H9 (cell line): ENCODE results near the gene PNMA1. TPM values are rescaled to one million over a fixed set of nuclear protein-coding genes. Genes with fewer than 3 reads are reported as not detected.
A peak's percentile ranks its signal among the peaks of the same experiment; 100 is the strongest.

Source experiments
- DNase-seq: peaks from one replicate; pipeline ENCODE4 v3.0.0-alpha.2; 2017
- H2AFZ ChIP-seq: one replicate; pipeline ENCODE4 v1.6.1; 2013; ENCODE audit warnings: mild to moderate bottlenecking, low read length, control low read depth, moderate library complexity
- H2AK5ac ChIP-seq: 2 replicates; pipeline ENCODE4 v1.6.1; 2013; ENCODE audit warnings: low read length, control low read depth, mixed read lengths; ENCODE audit not compliant: insufficient read length
- H2BK120ac ChIP-seq: one replicate; pipeline ENCODE4 v1.6.1; 2013; ENCODE audit warnings: low read depth, mild to moderate bottlenecking, low read length, control low read depth, inconsistent platforms; ENCODE audit not compliant: poor library complexity, severe bottlenecking
- H2BK12ac ChIP-seq: 2 replicates; pipeline ENCODE4 v1.6.1; 2013; ENCODE audit warnings: low read length, control low read depth, mixed read lengths, low read depth; ENCODE audit not compliant: insufficient read length
- H2BK15ac ChIP-seq: 2 replicates; pipeline ENCODE4 v1.6.1; 2013; ENCODE audit warnings: low read depth, low read length, control low read depth
- H2BK20ac ChIP-seq: one replicate; pipeline ENCODE4 v1.6.1; 2013; ENCODE audit warnings: low read depth, mild to moderate bottlenecking, low read length, control low read depth, inconsistent platforms; ENCODE audit not compliant: poor library complexity, severe bottlenecking
- H2BK5ac ChIP-seq: 2 replicates; pipeline ENCODE4 v1.6.1; 2013; ENCODE audit warnings: low read length, control low read depth, mixed read lengths; ENCODE audit not compliant: insufficient read length
- H3K14ac ChIP-seq: 2 replicates; pipeline ENCODE4 v1.6.1; 2013; ENCODE audit warnings: low read length, control low read depth; ENCODE audit not compliant: insufficient read depth
- H3K18ac ChIP-seq: 2 replicates; pipeline ENCODE4 v1.6.1; 2013; ENCODE audit warnings: low read depth, mild to moderate bottlenecking, mixed read lengths, low read length, control low read depth; ENCODE audit not compliant: insufficient read length
- H3K23ac ChIP-seq: 2 replicates; pipeline ENCODE4 v1.6.1; 2013; ENCODE audit warnings: low read length, control low read depth, mixed read lengths, low read depth; ENCODE audit not compliant: insufficient read length
- H3K23me2 ChIP-seq: 2 replicates; pipeline ENCODE4 v1.6.1; 2013; ENCODE audit warnings: low read depth, mild to moderate bottlenecking, mixed read lengths, low read length, control low read depth; ENCODE audit not compliant: insufficient read length, poor library complexity, severe bottlenecking
- H3K27ac ChIP-seq: 2 replicates; pipeline ENCODE4 v1.5.1; 2013; ENCODE audit warnings: low read length, control low read depth, mixed read lengths, low read depth; ENCODE audit not compliant: insufficient read length
- H3K27me3 ChIP-seq: 2 replicates; pipeline ENCODE4 v1.6.1; 2013; ENCODE audit warnings: low read length, control low read depth, inconsistent platforms; ENCODE audit not compliant: insufficient read depth
- H3K4ac ChIP-seq: 2 replicates; pipeline ENCODE4 v1.6.1; 2013; ENCODE audit warnings: low read depth, mild to moderate bottlenecking, control low read depth, inconsistent platforms, low read length, moderate library complexity
- H3K4me1 ChIP-seq: 2 replicates; pipeline ENCODE4 v1.6.1; 2013; ENCODE audit warnings: low read length, control low read depth, inconsistent platforms; ENCODE audit not compliant: insufficient read depth
- H3K4me2 ChIP-seq: 2 replicates; pipeline ENCODE4 v1.6.1; 2013; ENCODE audit warnings: low read length, control low read depth, mixed read lengths; ENCODE audit not compliant: insufficient read length, insufficient read depth
- H3K56ac ChIP-seq: 2 replicates; pipeline ENCODE4 v1.6.1; 2013; ENCODE audit warnings: low read depth, mild to moderate bottlenecking, mixed read lengths, low read length, control low read depth; ENCODE audit not compliant: insufficient read length
- H3K79me1 ChIP-seq: 2 replicates; pipeline ENCODE4 v1.6.1; 2013; ENCODE audit warnings: low read depth, mild to moderate bottlenecking, moderate library complexity, low read length, control low read depth, inconsistent platforms; ENCODE audit not compliant: insufficient read depth, poor library complexity, severe bottlenecking
- H3K79me2 ChIP-seq: 2 replicates; pipeline ENCODE4 v1.6.1; 2013; ENCODE audit warnings: low read length, control low read depth, inconsistent platforms; ENCODE audit not compliant: insufficient read depth
- H3K9ac ChIP-seq: 2 replicates; pipeline ENCODE4 v1.6.1; 2013; ENCODE audit warnings: low read length, control low read depth, mixed read lengths; ENCODE audit not compliant: insufficient read length; ENCODE audit errors: extremely low read depth
- H3K9me3 ChIP-seq: one replicate; pipeline ENCODE4 v1.6.1; 2013; ENCODE audit warnings: low read depth, low read length, inconsistent platforms; ENCODE audit not compliant: control insufficient read depth
- H3T11ph ChIP-seq: one replicate; pipeline ENCODE4 v1.6.1; 2013; ENCODE audit warnings: mild to moderate bottlenecking, low read length, control low read depth, inconsistent platforms
- H4K20me1 ChIP-seq: one replicate; pipeline ENCODE4 v1.6.1; 2013; ENCODE audit not compliant: control insufficient read depth, insufficient read length, insufficient read depth
- H4K5ac ChIP-seq: 2 replicates; pipeline ENCODE4 v1.6.1; 2013; ENCODE audit warnings: low read depth, mild to moderate bottlenecking, mixed read lengths, low read length, control low read depth; ENCODE audit not compliant: insufficient read length
- H4K8ac ChIP-seq: replicated peaks from 2 replicates; pipeline ENCODE4 v1.6.1; 2013; ENCODE audit warnings: low read length, control low read depth, mixed read lengths, low read depth; ENCODE audit not compliant: insufficient read length
- H4K91ac ChIP-seq: 2 replicates; pipeline ENCODE4 v1.6.1; 2013; ENCODE audit warnings: low read depth, mild to moderate bottlenecking, moderate library complexity, mixed read lengths, low read length, control low read depth; ENCODE audit not compliant: insufficient read length
- H3K27ac Mint-ChIP-seq, 3 experiments: 2 replicates in 2 of 3; 3 replicates in 1 of 3; pipeline ENCODE4 v1.8.0; 2020 to 2021; ENCODE audit warnings: mixed read lengths in 3 of 3, mild to moderate bottlenecking in 1 of 3, moderate library complexity in 1 of 3
- H3K27me3 Mint-ChIP-seq: 2 replicates; pipeline ENCODE4 v1.8.0; 2021; ENCODE audit warnings: low read depth, mild to moderate bottlenecking, moderate library complexity, mixed read lengths
- H3K36me3 Mint-ChIP-seq, 3 experiments: 2 replicates in 2 of 3; 3 replicates in 1 of 3; pipeline ENCODE4 v1.8.0; 2020 to 2021; ENCODE audit warnings: low read depth in 3 of 3, mixed read lengths in 3 of 3; ENCODE audit not compliant: insufficient read depth in 1 of 3
- H3K4me1 Mint-ChIP-seq, 2 experiments: 2 replicates each; pipeline ENCODE4 v1.8.0; 2020; ENCODE audit warnings: mixed read lengths in 2 of 2
- H3K4me3 Mint-ChIP-seq, 2 experiments: 2 replicates in 1 of 2; 3 replicates in 1 of 2; pipeline ENCODE4 v1.8.0; 2020 to 2021; ENCODE audit warnings: mild to moderate bottlenecking in 2 of 2, mixed read lengths in 2 of 2, moderate library complexity in 1 of 2
- H3K9me3 Mint-ChIP-seq, 2 experiments: 2 replicates in 1 of 2; 3 replicates in 1 of 2; pipeline ENCODE4 v1.8.0; 2020; ENCODE audit warnings: mild to moderate bottlenecking in 2 of 2, mixed read lengths in 2 of 2, moderate library complexity in 1 of 2
- CTCF ChIP-seq: fragments of 200-600 bp; sonication (generic); conservative IDR thresholded peaks from 3 replicates; pipeline ENCODE4 v1.8.0; 2021; ENCODE audit warnings: antibody characterized with exemption, mild to moderate bottlenecking
- whole genome bisulfite sequencing: extraction: QIAGEN DNeasy Blood & Tissue Kit; methylation state at CpG from one replicate; pipeline ENCODE4 v1.1.7; 2013; ENCODE audit warnings: missing lambda C conversion rate, low lambda C conversion rate, mixed read lengths; ENCODE audit not compliant: insufficient read length; ENCODE audit errors: extremely low coverage; 5-methylcytosine and 5-hydroxymethylcytosine counted together
- total RNA-seq: library from RNA; stranded (reverse); gene quantifications from 2 replicates; pipeline ENCODE4 v1.2.1, GENCODE V29; 2021

The PNMA1 gene
- total RNA-seq, 1 experiment from 2014 or later: 56.1 TPM

- no peak overlapping the region for H3K56ac ChIP-seq
- no peak overlapping the region for H3K4ac ChIP-seq
- Mint-ChIP-seq H3K27ac (peak overlapping the region in 2 of 3 experiments; percentile 36 to 60; a peak in 5 of 7 replicates), H3K4me1 (peaks cover 53 to 64% of the 10 kb centered on the region in 2 experiments), H3K4me3 (peak overlapping the region in 1 of 2 experiments; percentile 37; a peak in 1 of 5 replicates), H3K36me3 (no peaks in the 10 kb centered on the region), H3K9me3 (no peaks in the 10 kb centered on the region; a peak in 1 of 5 replicates), H3K27me3 (peaks cover 2% of the 10 kb centered on the region; the same call in 1 of the 2 replicates)
- no peaks in the 10 kb centered on the region for H3K9me3 ChIP-seq
- no peak overlapping the region for H4K91ac ChIP-seq
- H4K8ac ChIP-seq: no peak overlapping the region
- no peak overlapping the region; the same call in 1 of the 2 replicates for H3K14ac ChIP-seq
- TF ChIP-seq CTCF: no peak
- H3K23ac ChIP-seq: no peak overlapping the region
- H3K79me1 ChIP-seq: no peaks in the 10 kb centered on the region
- no peak overlapping the region for H2BK5ac ChIP-seq
- H3K27me3 ChIP-seq: no peaks in the 10 kb centered on the region
- H2BK12ac ChIP-seq: no peak overlapping the region
- peak; percentile 18 for DNase-seq
- H2AFZ ChIP-seq: no peak overlapping the region
- H3K4me2 ChIP-seq: no peak overlapping the region
- peaks cover 6% of the 10 kb centered on the region; the same call in 1 of the 2 replicates for H3K4me1 ChIP-seq
- no peak overlapping the region for H4K5ac ChIP-seq
- H3T11ph ChIP-seq: no peak overlapping the region
- H3K23me2 ChIP-seq: no peaks in the 10 kb centered on the region
- WGBS: no CpG with 5 or more reads among the region's 11 CpGs
- H2BK15ac ChIP-seq: no peak overlapping the region
- no peak overlapping the region for H3K27ac ChIP-seq
- H3K79me2 ChIP-seq: peaks cover 2% of the 10 kb centered on the region; the same call in 1 of the 2 replicates
- H2AK5ac ChIP-seq: no peak overlapping the region
- H2BK20ac ChIP-seq: no peak overlapping the region
- H3K18ac ChIP-seq: no peak overlapping the region
- H4K20me1 ChIP-seq: no peaks in the 10 kb centered on the region
- no peak overlapping the region for H3K9ac ChIP-seq
- H2BK120ac ChIP-seq: no peak overlapping the region
Measured at GRCh38 chr14:73743431-73743931, 29.3 kb upstream of the PNMA1 start.
